Endometrium (tissue), 2 donors: ENCODE data around the gene AGL.
"Not testable (repeated sequence)": the region's sequence is repeated elsewhere in the genome, so short reads cannot be mapped to it uniquely, and the experiment has no call there.

Source experiments
- FAIRE-seq: peaks from 2 replicates; lab custom pipeline; 2012; peaks lifted over from hg19 to GRCh38; lab: Jason Lieb, UNC
- donor health status: control.
- donor health status: control.

AGL gene

DNA sequence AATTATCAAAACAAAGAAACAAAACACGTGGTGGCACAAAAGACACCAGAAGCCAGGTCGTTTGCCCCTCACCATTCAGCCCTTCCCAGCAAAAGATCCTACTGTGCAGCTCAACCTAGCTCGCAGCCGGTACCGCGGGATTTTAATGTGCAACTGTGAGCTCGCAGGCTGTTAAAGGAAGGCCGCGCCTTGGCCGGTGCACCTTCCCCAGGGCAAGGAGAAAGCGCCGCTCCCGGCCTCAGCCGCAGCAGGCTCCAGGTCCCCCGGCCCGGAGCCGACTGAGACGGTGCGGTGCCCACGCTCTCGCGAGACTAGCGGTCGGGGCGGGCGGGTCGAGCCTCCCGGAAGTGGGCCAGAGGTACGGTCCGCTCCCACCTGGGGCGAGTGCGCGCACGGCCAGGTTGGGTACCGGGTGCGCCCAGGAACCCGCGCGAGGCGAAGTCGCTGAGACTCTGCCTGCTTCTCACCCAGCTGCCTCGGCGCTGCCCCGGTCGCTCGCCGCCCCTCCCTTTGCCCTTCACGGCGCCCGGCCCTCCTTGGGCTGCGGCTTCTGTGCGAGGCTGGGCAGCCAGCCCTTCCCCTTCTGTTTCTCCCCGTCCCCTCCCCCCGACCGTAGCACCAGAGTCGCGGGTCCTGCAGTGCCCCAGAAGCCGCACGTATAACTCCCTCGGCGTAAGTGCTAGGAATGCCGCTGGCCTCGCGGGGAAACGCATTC is at the start of gene AGL:
Gene AGL, plus strand, starts transcription at position 618 of the 715 bp plus-strand sequence. CDS start 682 bp downstream, outside the sequence.
- FAIRE-seq: no peak

DNA sequence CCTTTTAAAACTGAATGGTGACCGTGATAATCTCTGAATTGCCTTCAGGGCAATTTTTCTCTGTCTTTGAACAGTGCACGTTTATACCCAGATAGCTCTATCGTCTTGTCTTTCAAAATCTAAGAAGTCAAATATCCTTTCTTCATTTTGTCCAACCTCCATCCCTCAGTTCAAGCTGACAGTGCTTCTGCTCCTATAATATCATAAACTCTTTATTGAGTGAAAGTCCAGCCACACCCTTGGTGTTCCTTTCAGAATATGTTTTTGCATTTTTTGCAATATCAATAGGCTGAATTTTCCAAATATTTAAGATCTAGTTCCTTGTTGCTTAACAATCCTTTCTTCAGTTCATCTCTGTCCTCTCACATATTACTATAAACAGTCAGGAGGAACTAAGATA is 48.6 kb upstream of the AGL start:
- FAIRE-seq: no peak

DNA sequence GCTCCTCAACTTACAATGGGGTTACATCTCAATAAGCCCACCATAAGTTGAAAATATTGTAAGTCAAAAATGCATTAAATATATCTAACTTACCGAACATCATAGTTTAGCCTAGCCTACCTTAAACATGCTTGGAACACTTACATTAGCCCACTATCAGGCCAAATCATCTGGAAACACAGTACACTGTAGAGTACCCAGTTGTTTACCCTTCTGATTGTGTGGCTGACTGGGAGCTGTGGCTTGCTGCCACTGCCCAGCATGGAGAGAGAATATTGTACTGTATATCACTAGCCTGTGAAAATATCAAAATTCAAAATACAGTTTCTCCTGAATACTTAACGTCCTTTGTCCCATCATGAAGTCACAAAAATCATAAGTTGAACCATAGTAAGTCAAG is 43.3 kb upstream of the AGL start:
- FAIRE-seq: no peak

DNA sequence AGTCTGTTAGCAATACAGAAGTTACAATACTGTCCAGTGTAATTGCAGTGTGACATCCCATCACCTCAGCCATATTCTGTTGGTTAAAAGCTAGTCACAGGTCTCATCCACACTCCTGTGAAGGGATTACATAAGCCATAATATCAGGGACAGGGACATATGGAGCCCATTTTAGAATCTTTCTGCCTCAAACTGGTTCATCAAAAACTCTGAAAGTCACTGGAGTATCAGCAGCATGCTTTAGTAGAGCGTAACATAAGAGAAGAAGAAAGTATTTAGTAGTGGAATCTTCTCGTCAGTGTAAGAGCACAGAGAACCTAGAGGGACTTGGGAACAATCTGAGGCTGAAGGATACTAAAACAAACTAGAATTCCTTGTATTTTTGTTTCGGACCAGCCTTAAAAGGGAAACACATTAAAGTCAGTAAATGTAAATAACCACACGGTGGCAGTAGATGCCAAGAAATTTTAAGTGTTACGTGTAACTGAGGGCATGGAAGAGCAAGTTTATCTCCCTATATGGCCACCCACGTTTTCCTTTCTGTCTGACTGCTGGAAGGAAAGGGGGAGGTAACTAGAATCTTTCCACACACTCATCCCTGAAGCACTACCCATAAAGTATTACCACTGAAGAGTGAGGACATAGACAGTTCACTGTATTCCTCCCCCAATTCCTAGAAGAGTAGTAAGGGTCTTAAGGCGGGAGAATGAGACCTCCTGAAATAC is 41.6 kb upstream of the AGL start:
- FAIRE-seq: peak; percentile 94

DNA sequence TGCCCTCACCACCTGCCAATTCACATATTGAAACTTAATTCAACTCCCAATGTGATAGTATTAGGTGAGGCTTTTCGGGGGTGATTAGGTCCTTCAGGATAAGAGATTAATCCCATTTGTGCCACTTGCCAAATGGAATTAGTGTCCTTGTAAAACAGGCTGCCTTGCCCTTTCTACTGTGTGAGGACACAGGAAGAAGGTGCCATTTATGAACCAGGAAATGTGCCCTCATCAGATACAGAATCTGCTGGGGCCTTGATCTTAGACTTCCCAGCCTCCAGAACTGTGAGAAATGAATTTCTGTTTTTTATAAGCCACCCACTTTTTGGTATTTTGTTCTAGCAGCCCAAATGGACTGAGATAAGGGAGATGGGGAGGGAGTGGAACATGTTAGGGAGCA is 39.1 kb upstream of the AGL start:
- FAIRE-seq: no peak

DNA sequence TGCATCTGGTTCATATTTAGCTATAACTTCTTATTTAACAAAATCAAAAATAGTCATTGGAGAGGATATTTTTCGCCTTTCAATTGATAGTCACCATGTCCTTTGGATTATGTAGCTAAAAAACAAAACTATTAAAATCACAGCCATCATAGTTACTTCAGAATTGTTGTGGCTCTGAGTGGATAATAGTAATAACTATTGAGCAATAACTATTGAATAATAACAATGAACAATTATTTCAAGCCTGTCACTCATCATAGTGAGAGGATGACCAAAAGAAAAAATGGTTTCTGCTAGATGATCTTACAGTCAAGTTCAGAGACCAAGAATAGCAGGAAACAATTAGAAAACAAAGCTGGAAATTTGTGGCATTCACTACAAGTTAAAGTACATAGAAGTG is 38.4 kb upstream of the AGL start:
- FAIRE-seq: no peak

DNA sequence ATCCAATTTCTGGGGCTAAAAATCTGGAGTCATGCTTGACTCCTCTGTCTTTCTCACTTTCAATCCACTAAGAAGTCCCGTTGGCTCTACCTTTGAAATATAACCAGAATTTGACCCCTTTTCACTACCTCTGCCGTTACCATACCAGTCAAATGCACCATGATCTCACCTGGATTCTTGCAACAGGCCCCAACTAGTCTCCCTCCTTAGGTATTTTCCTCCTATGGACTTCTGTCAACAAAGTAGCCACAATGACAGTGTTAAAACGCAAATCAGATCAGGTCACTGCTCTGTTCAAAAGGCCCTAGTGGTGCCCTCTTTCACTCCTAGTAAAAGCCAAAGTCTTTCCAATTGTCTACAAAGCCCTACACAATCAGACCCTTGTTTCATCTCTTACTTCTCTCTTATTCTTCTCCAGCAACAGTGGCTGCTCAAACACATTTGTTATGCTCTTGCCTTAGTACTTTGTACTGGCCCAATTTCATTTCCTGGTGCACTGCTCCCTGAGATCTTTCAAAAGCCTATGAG is 35.7 kb upstream of the AGL start:
- FAIRE-seq: no peak

DNA sequence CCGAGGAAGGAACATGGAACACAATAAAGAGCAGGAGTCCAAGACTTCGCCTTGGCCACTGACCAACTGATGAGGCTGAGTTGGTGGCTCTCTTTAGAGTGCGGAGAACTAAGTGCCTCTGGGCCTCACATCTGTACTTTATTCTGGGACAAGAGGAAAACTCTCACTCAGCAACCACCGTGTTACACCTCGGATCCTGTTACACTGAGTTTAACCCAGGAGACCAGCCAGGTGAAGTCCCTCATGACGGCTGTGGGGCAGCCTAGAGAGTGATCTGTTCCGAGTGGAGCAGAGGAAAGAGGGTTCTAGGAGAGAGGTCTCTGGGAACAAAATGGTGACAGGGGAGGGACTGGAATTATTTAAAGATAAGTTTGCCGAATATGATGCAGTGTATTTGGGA is 33.5 kb upstream of the AGL start:
- FAIRE-seq: no peak

DNA sequence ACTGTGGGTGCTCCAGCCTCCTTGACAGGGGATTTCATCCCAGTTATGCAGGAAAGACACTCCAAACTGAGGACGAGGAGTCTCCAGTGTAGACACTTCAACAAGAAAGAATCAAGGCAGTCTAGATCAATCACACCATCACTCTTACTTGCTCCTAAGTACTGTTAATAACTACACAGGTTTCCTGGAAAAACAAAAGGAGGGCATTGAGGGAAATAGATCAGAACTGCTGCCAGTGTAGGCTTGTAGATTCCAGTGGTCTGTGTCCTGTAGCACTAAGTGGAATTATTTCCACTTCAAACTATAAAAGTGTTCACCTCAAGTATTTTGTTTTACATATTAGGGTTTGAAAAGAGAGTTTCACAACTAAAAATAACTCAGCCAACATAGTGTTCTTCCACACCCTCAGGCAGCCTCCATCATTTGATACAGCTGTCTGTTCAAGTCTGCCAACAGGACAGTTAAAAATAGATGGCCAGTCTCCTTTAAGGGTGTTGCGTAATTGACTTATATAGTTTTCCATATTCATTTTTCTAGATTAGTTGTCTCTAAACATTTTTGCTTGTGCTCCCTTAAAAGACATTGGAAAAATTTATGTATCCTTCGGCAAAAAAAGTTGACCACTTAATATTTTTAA is 32.0 kb upstream of the AGL start:
- no peak for FAIRE-seq

DNA sequence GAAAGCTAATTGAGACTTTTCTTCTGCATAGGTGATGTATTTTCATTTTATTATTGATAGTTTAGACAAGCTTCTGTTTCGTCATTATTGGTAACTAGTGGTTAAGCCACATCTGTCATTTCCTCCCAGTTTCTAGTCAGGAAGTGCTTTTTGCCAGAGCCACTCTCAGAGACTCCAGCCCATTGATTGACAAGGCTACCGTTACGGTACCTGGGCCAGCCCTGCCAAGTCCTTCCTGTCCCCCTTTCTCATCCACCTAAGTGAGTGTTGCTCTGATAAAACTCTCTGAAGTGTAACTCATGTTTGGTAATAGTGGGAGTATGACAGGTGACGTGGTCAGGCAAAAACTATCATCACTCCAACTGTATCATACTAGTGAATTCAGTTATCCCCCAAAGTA is 29.6 kb upstream of the AGL start:
- FAIRE-seq: no peak

DNA sequence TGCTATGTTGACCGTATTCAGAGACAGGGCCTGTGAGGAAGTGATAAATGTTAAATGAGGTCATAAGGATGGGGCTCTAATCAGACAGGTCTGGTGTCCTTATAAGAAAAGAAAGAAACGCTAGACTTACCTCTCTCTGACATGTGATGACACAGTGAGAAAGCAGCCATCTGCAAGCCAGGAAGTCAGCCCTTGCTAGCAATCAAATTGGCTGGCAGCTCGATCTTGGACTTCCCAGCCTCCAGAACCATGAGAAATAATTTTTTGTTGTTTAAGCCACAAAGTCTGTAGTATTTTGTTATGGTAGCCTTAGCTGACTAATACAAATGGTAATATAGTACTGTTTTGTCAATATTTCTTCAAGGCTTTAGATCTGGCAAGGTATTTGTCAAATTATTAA is 25.1 kb upstream of the AGL start:
- no peak for FAIRE-seq

DNA sequence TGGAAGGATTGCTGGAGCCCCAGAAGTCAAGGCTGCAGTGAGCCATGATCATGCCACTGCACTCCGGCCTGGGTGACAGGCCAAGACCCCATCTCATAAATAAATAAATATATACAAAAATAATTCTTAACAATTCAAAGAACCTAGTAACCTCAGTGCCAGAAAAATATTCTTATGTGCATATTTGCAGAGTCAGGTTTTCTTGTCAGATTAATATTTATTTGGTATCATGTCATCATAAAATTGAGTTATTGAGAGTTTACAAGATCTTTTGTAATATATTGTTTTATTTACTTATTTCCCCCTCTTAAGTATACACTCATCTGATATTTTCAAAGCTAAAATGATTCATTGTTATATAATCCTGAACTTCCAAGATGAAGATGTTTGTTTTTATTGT is 24.5 kb upstream of the AGL start:
- peak; percentile 79 for FAIRE-seq

DNA sequence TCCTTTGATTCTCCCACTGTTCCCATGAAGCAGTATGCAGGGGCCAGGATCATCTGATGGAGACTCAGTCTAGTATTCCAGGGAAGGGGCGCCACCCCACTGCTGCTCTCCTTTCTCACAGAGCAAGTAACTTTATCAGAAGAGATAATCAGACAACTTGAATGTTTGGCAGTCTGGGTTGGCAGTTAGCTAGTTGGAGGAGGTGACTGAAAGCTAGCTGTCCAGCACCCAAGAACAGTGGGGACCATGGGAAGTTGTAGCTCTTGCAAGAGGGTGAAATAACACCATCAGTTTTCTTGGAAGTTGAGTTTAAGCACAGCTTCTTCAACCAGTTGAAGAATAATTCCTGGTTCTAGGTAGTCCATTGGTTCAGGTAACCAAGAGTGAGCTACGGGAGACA is 22.2 kb upstream of the AGL start:
- FAIRE-seq: no peak

DNA sequence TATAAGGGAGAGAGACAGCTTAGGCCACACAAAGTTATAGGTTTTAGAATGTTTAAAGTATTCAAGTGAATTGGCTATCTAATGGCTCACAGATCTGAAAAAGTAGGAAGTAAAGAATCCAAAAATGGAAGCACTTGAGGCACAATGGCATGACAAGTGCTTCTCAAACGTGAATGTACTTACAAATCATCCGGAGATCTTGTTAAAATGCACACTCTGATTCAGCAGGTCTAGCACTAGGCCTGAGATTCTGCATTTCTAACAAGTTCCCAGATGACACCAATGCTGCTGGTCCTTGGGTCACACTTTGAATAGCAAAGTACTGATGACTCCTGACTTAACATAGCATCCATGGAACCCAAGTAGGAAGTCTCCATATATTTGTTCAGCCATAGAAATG is 20.9 kb upstream of the AGL start:
- FAIRE-seq: no peak

DNA sequence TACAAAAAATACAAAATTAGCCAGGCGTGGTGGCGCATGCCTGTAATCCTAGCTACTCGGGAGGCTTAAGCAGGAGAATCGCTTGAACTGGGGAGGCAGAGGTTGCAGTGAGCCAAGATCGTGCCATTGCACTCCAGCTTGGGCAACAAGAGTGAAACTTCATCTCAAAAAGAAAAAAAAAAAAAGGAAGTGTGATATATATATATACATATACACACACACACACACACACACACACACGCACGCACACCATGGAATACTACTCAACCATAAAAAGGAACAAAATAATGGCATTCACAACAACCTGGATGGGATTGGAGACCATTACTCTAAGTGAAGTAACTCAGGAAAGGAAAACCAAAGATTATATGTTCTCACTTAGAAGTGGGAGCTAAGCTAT is 16.2 kb upstream of the AGL start:
- FAIRE-seq: not testable (repeated sequence)

DNA sequence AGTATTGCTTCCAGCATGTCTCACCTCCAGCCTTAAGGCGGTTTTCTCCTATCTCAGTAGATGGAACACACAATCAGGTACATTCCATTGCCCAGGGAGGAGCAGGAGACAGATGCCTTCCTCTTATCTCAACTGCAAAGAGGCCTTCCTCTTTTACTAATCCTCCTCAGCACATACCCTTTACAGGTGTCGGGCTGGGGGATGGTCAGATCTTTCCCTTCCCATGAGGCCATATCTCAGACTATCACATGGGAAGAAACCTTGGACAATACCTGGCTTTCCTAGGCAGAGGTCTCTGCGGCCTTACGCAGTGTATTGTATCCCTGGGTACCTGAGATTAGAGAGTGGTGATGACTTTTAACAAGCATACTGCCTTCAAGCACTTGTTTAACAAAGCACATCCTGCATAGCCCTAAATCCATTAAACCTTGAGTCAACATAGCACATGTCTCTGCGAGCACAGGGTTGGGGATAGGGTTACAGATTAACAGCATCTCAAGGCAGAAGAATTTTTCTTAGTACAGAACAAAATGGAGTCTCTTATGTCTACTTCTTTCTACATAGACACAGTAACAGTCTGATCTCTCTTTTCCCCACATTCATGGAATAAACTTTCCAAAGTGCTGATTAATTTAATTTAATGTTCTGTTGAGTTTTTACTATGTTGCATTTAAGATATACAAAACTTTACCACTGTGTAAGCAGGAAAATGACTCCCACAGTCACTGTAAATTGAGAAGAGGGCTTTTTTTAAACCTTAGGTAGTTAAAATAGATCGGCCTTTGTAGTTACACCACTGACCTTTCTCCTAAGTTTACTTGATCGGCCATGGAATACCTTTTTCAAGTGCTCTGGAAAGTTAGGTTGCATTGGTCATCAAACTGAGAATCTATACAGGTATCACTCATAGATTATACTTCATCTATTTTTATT is 13.7 kb upstream of the AGL start:
- FAIRE-seq: not testable (repeated sequence)

DNA sequence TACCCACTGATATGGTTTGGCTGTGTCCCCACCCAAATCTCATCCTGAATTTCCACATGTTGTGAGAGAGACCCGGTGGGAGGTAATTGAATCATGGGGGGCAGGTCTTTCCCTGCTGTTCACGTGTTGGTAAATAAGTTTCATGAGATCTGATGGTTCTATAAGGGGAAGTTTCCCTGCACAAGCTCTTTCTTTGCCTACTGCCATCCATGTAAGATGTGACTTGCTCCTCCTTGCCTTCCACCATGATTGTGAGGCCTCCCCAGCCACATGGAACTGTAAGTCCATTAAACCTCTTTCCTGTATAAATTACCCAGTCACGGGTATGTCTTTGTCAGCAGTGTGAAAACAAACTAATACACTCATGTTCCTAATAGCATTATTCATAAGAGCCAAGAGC is 9.8 kb upstream of the AGL start:
- FAIRE-seq: not testable (repeated sequence)

DNA sequence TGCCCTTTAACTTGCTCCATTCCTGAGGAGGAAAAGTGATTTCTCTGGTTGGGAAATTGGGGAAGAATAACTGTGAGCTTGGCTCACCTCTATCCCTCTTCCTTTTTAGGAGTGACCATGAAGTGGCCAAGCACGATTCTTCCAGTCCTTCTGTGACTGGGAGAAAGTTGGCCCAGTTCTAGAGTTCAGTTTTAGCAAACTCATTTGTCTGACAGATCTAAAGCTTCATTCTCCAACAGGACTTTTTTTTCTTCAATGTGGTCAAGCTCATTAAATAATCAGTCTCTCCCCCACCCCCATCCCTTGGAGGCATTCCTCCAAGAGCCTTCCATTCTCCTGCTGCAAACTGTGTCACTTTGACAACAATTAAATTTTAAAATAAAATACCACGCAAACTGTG is 6.4 kb upstream of the AGL start:
- FAIRE-seq: peak; percentile 65

DNA sequence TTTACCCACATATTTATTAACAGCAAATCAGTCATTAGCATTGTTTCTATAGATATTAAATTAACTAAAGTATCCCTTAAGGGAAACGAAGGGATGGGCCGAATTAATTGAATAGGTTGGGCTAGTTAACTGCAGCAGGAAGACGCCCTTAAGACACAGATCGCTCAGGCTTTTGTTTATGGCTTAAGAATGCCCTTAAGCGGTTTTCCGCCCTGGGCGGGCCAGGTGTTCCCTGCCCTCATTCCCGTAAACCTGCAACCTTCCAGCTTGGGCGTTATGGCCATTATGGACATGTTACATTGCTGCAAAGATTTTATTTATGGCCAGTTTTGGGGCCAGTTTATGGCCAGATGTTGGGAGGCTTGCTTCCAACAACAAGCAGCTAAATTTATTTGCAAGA is 5.0 kb upstream of the AGL start:
- FAIRE-seq: not testable (repeated sequence)

DNA sequence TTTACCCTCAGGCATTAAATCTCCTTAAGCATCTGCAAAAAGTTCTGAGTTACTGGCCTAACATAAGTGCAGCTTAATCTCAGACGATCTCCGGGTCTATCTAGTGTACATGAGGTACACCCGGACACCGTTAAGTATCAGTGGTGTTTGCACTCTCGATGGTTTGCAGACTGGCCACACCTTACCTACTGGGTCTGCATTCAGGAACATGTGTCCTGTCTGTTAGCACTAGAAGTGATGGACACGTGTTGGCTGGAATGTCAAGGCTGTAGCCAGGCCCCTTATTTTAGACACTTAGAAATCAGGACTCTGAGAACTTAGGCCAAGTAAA is 783 bp upstream of the AGL start:
- FAIRE-seq: no peak

DNA sequence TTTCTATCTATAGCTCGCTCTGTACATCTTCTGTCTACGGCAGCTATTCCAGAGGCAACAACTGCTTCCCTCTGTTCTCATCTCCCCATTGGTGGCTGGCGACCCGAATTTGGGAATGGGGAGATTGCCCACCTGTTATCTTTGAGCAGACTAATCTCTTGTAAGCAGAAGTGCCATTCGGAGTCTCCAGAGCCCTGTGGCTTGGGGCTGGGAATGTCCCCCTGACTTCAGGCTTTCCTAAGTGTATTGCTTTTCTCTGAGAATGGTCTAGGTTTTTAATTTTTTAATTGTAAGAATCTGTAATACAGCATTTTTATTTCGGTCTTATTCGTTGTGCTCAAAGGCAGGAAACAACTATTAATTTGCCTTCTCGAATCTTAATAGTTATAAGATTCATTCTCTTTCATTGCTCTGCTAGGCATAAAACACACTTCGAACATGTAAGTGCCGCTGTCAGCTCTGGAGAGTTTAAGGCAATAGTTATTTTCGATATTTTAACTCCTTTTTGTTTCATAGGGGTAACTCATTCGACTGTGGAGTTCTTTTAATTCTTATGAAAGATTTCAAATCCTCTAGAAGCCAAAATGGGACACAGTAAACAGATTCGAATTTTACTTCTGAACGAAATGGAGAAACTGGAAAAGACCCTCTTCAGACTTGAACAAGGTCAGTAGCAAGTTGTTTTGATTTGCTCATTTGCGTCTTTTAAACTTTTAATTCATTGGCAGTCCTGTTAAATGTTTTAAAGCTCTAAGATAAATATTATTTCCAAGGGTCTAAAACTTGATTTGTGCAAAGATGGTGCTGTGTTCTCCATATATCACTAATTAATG is 514 bp downstream of the AGL start:
- FAIRE-seq: no peak
